IMR-90 (cell line): ENCODE data around the gene FOXS1.

Experiments used
- BHLHE40 ChIP-seq: fragments of 150-350 bp; IDR thresholded peaks from 2 replicates; pipeline ENCODE4 v1.6.1; 2016; ENCODE audit warnings: mild to moderate bottlenecking, low read depth, low read length
- CEBPB ChIP-seq: IDR thresholded peaks from 2 replicates; pipeline ENCODE4 v1.6.1; 2012; ENCODE audit warnings: low read depth, low read length, improper control_type of control experiment
- CHD1 ChIP-seq: IDR thresholded peaks from 2 replicates; pipeline ENCODE4 v1.6.1; 2012; ENCODE audit warnings: low read depth, low read length, improper control_type of control experiment
- CTCF ChIP-seq: conservative IDR thresholded peaks from 2 replicates; pipeline ENCODE4 v1.5.1; 2012; ENCODE audit warnings: mild to moderate bottlenecking, low read depth, low read length, improper control_type of control experiment
- ELK1 ChIP-seq: fragments of 150-350 bp; IDR thresholded peaks from 2 replicates; pipeline ENCODE4 v1.6.1; 2016; ENCODE audit warnings: low read depth, mild to moderate bottlenecking, low read length, moderate library complexity, borderline replicate concordance
- FOS ChIP-seq: fragments of 150-350 bp; IDR thresholded peaks from 2 replicates; pipeline ENCODE4 v1.6.1; 2016; ENCODE audit warnings: low read depth, low read length
- MAFK ChIP-seq: IDR thresholded peaks from 2 replicates; pipeline ENCODE4 v1.6.1; 2012; ENCODE audit warnings: low read depth, low read length, improper control_type of control experiment
- NFE2L2 ChIP-seq: fragments of 150-350 bp; IDR thresholded peaks from 2 replicates; pipeline ENCODE4 v1.6.1; 2016; ENCODE audit warnings: low read depth, mild to moderate bottlenecking, low read length
- POLR2A ChIP-seq: IDR thresholded peaks from 2 replicates; pipeline ENCODE4 v1.6.1; 2012; ENCODE audit warnings: mild to moderate bottlenecking, low read depth, low read length
- RAD21 ChIP-seq: IDR thresholded peaks from 2 replicates; pipeline ENCODE4 v1.6.1; 2012; ENCODE audit warnings: low read length, improper control_type of control experiment
- RCOR1 ChIP-seq: IDR thresholded peaks from 2 replicates; pipeline ENCODE4 v1.6.1; 2012; ENCODE audit warnings: mild to moderate bottlenecking, low read length, improper control_type of control experiment; ENCODE audit not compliant: insufficient replicate concordance
- RFX5 ChIP-seq: IDR thresholded peaks from 2 replicates; pipeline ENCODE4 v1.8.0; 2012; ENCODE audit warnings: low read depth, mild to moderate bottlenecking, low read length, moderate library complexity

- TF ChIP-seq CTCF (no peak), RFX5 (no peak), POLR2A (no peak), CHD1 (no peak), FOS (no peak), MAFK (no peak), RCOR1 (no peak), RAD21 (no peak), BHLHE40 (no peak), ELK1 (no peak), NFE2L2 (no peak), CEBPB (no peak)
Measured at GRCh38 chr20:31824554-31825313, 20.7 kb downstream of the FOXS1 start.
